ENCODE data around the gene C3orf85.

The C3orf85 gene

GRCh38 chr3:109136523-109136922 is at the start of gene C3orf85:
Gene C3orf85, plus strand, starts transcription at chr3:109136719. Its CDS starts 129 bp downstream, at chr3:109136848.
- TF ChIP-seq CTCF (IDR thresholded peaks at IDR 0.05; ENCODE audit: borderline replicate concordance, insufficient read depth, low read depth, low read length): no peak
- no peak within 1 kb of the TSS for H3K4me3 ChIP-seq (ENCODE audit: low read depth, low read length)

- H3K4me3 ChIP-seq (ENCODE audit: low read depth, low read length): no peak overlapping the region
- no peak for TF ChIP-seq CTCF (IDR thresholded peaks at IDR 0.05; ENCODE audit: borderline replicate concordance, insufficient read depth, low read depth, low read length)
These were observed 47.3 kb upstream of the C3orf85 start for GRCh38 chr3:109089265-109089664.

GRCh38 chr3:109091846-109092245 is 44.7 kb upstream of the C3orf85 start:
- TF ChIP-seq CTCF (IDR thresholded peaks at IDR 0.05; ENCODE audit: borderline replicate concordance, insufficient read depth, low read depth, low read length): no peak
- H3K4me3 ChIP-seq (ENCODE audit: low read depth, low read length): no peak overlapping the region

- no peak overlapping the region for H3K4me3 ChIP-seq (ENCODE audit: low read depth, low read length)
- no peak for TF ChIP-seq CTCF (IDR thresholded peaks at IDR 0.05; ENCODE audit: borderline replicate concordance, insufficient read depth, low read depth, low read length)
These were observed 43.0 kb upstream of the C3orf85 start for GRCh38 chr3:109093561-109093960.

- no peak for TF ChIP-seq CTCF (IDR thresholded peaks at IDR 0.05; ENCODE audit: borderline replicate concordance, insufficient read depth, low read depth, low read length)
- H3K4me3 ChIP-seq (ENCODE audit: low read depth, low read length): no peak overlapping the region
These were observed 41.4 kb upstream of the C3orf85 start for GRCh38 chr3:109095166-109095565.

- H3K4me3 ChIP-seq (ENCODE audit: low read depth, low read length): no peak overlapping the region
- TF ChIP-seq CTCF (IDR thresholded peaks at IDR 0.05; ENCODE audit: borderline replicate concordance, insufficient read depth, low read depth, low read length): peak; percentile 44
These were observed 38.4 kb upstream of the C3orf85 start for GRCh38 chr3:109098079-109098644.

GRCh38 chr3:109109574-109109973 is 26.9 kb upstream of the C3orf85 start:
- TF ChIP-seq CTCF (IDR thresholded peaks at IDR 0.05; ENCODE audit: borderline replicate concordance, insufficient read depth, low read depth, low read length): no peak
- H3K4me3 ChIP-seq (ENCODE audit: low read depth, low read length): no peak overlapping the region
